Liver (tissue), 9 donors: ENCODE data around the gene CYP11A1. TPM values are rescaled to one million over a fixed set of nuclear protein-coding genes. Genes with fewer than 3 reads are reported as not detected.

ENCODE experiments used
- DNase-seq: peaks from one replicate; pipeline ENCODE4 v3.0.0-alpha.2; 2017; ENCODE audit warnings: low spot score
- H3K27ac ChIP-seq, 2 donors: one replicate each; pipeline ENCODE4 v1.7.0; 2013; ENCODE audit warnings: inconsistent platforms in 2 of 2, low read length in 2 of 2, control low read depth in 1 of 2, low read depth in 1 of 2, mild to moderate bottlenecking in 1 of 2
- H3K27me3 ChIP-seq, 4 donors: one replicate each; pipeline versions ENCODE4 v1.6.1 to v1.7.0; 2013; ENCODE audit warnings: low read length in 3 of 4, inconsistent platforms in 1 of 4, mild to moderate bottlenecking in 1 of 4, moderate library complexity in 1 of 4; ENCODE audit not compliant: control insufficient read depth in 4 of 4, insufficient read depth in 4 of 4
- H3K36me3 ChIP-seq, 4 donors: one replicate each; pipeline versions ENCODE4 v1.6.1 to v1.7.0; 2013; ENCODE audit warnings: low read length in 3 of 4, mild to moderate bottlenecking in 3 of 4, low read depth in 1 of 4, moderate library complexity in 1 of 4; ENCODE audit not compliant: control insufficient read depth in 4 of 4, insufficient read depth in 3 of 4
- H3K4me1 ChIP-seq, 4 donors: one replicate each; pipeline versions ENCODE4 v1.6.1 to v1.7.0; 2013; ENCODE audit warnings: low read length in 3 of 4, mild to moderate bottlenecking in 3 of 4, moderate library complexity in 1 of 4; ENCODE audit not compliant: control insufficient read depth in 4 of 4, insufficient read depth in 4 of 4
- H3K4me3 ChIP-seq, 3 donors: one replicate each; pipeline versions ENCODE4 v1.6.1 to v1.7.0; 2013; ENCODE audit warnings: low read length in 3 of 3, control low read depth in 1 of 3, low read depth in 1 of 3, mild to moderate bottlenecking in 1 of 3
- H3K9ac ChIP-seq, 2 donors: one replicate each; pipeline ENCODE4 v1.7.0; 2013; ENCODE audit warnings: low read length in 2 of 2, mild to moderate bottlenecking in 2 of 2, moderate library complexity in 2 of 2, control low read depth in 1 of 2, low read depth in 1 of 2
- H3K9me3 ChIP-seq, 4 donors: one replicate each; pipeline versions ENCODE4 v1.6.1 to v1.7.0; 2013; ENCODE audit warnings: low read length in 3 of 4; ENCODE audit not compliant: control insufficient read depth in 4 of 4
- EGR1 ChIP-seq, 2 donors: IDR thresholded peaks; 2 replicates each; pipeline ENCODE4 v1.6.1; 2016 to 2018; ENCODE audit warnings: antibody characterized with exemption in 2 of 2, low read depth in 2 of 2
- FOXA1 ChIP-seq: IDR thresholded peaks from 2 replicates; pipeline ENCODE4 v1.6.1; 2016; ENCODE audit warnings: antibody characterized with exemption
- FOXA2 ChIP-seq: IDR thresholded peaks from 2 replicates; pipeline ENCODE4 v1.6.1; 2016; ENCODE audit warnings: antibody characterized with exemption
- GABPA ChIP-seq, 2 donors: IDR thresholded peaks in 1 of 2; conservative IDR thresholded peaks in 1 of 2; 2 replicates each; pipeline ENCODE4 v1.6.1; 2016; ENCODE audit warnings: antibody characterized with exemption in 2 of 2, mild to moderate bottlenecking in 1 of 2, moderate library complexity in 1 of 2
- JUND ChIP-seq, 2 donors: IDR thresholded peaks; 2 replicates each; pipeline ENCODE4 v1.6.1; 2016; ENCODE audit warnings: antibody characterized with exemption in 2 of 2
- NR2F2 ChIP-seq: IDR thresholded peaks from 2 replicates; pipeline ENCODE4 v1.6.1; 2016; ENCODE audit warnings: antibody characterized with exemption
- RAD21 ChIP-seq, 2 donors: IDR thresholded peaks; 2 replicates each; pipeline ENCODE4 v1.6.1; 2016; ENCODE audit warnings: antibody characterized with exemption in 2 of 2, mild to moderate bottlenecking in 2 of 2
- RXRA ChIP-seq, 2 donors: IDR thresholded peaks; 2 replicates each; pipeline ENCODE4 v1.6.1; 2017 to 2018; ENCODE audit warnings: antibody characterized with exemption in 2 of 2, mild to moderate bottlenecking in 1 of 2
- SP1 ChIP-seq: IDR thresholded peaks from 2 replicates; pipeline ENCODE4 v1.6.1; 2018; ENCODE audit warnings: antibody characterized with exemption, mild to moderate bottlenecking
- TAF1 ChIP-seq: conservative IDR thresholded peaks from 2 replicates; pipeline ENCODE4 v1.6.1; 2016; ENCODE audit warnings: antibody characterized with exemption, mild to moderate bottlenecking
- WGBS: extraction: QIAGEN DNeasy Blood & Tissue Kit; methylation state at CpG from one replicate; pipeline ENCODE4 v1.1.7; 2013; 5-methylcytosine and 5-hydroxymethylcytosine counted together
- polyA plus RNA-seq, 2 donors: library from polyadenylated mRNA; stranded (reverse) in 1 of 2; unstranded in 1 of 2; fragments of 200-250 nt in 1 of 2; fragments of >200 nt in 1 of 2; fragmentation: Nextera tagmentation in 1 of 2; extraction: Ambion mirVana in 1 of 2; gene quantifications; one replicate each; pipeline versions ENCODE4 v1.2.1 to v1.2.3, GENCODE V29; 2013 to 2015
- total RNA-seq, 2 donors: library from RNA; depleted of rRNA; stranded (reverse); fragments of >200 nt; gene quantifications; one replicate each; pipeline ENCODE4 v1.2.3, GENCODE V29; 2014
- TF ChIP-seq, protein P1 (sequence below): fragments of 150-350 bp; IDR thresholded peaks from 2 replicates; pipeline ENCODE4 v1.5.1; 2017; ENCODE audit warnings: improper control_type of control experiment, low read depth, low read length; ENCODE audit not compliant: missing input control
- TF ChIP-seq, protein P2 (sequence below): IDR thresholded peaks from 2 replicates; pipeline ENCODE4 v1.6.1; 2016; ENCODE audit warnings: antibody characterized with exemption
- TF ChIP-seq, protein P3 (sequence below): IDR thresholded peaks from 2 replicates; pipeline ENCODE4 v1.6.1; 2016; ENCODE audit warnings: antibody characterized with exemption, mild to moderate bottlenecking
- TF ChIP-seq, protein P4 (sequence below): IDR thresholded peaks from 2 replicates; pipeline ENCODE4 v1.6.1; 2016; ENCODE audit warnings: antibody characterized with exemption
- TF ChIP-seq, protein P5 (sequence below): IDR thresholded peaks from 2 replicates; pipeline ENCODE4 v1.6.1; 2016; ENCODE audit warnings: antibody characterized with exemption
- donor health status: healthy.
- donor health status: healthy.
- donor health status: healthy.
- donor health status: healthy.
- donor health status: healthy.

CYP11A1 gene
- total and polyA plus RNA-seq, 4 donors, result 0.47 to 2.3 (median 1.9) TPM

DNA sequence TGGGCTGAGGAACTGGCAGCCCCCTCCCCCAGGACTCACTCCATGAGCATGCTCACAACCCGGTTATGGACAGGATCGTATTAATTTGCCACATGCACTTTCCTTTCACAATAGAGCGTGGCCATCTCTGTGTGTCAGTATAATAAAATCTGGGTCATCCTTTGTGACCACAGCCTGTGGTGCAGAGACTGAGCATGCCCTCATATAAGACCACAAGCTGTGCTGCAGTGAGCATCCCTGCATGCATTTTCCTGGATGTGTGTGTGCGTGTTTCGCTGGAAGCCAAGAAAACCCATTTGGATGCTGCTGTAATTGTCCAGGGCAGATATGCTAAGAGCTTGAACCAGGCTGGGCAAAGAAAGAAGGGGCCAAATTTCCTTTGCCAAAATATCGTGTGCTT lies 39.7 kb downstream of the CYP11A1 start:
- H3K9ac ChIP-seq, result no peak overlapping the region
- H3K9me3 ChIP-seq, result no peaks in the 10 kb centered on the region
- no peak for TF ChIP-seq JUND (IDR thresholded peaks at IDR 0.05)
- TF ChIP-seq EGR1 (IDR thresholded peaks at IDR 0.05; ENCODE audit: low read depth in 2 of 2), result no peak
- no peak for TF ChIP-seq FOXA2
- TF ChIP-seq, protein P1, sequence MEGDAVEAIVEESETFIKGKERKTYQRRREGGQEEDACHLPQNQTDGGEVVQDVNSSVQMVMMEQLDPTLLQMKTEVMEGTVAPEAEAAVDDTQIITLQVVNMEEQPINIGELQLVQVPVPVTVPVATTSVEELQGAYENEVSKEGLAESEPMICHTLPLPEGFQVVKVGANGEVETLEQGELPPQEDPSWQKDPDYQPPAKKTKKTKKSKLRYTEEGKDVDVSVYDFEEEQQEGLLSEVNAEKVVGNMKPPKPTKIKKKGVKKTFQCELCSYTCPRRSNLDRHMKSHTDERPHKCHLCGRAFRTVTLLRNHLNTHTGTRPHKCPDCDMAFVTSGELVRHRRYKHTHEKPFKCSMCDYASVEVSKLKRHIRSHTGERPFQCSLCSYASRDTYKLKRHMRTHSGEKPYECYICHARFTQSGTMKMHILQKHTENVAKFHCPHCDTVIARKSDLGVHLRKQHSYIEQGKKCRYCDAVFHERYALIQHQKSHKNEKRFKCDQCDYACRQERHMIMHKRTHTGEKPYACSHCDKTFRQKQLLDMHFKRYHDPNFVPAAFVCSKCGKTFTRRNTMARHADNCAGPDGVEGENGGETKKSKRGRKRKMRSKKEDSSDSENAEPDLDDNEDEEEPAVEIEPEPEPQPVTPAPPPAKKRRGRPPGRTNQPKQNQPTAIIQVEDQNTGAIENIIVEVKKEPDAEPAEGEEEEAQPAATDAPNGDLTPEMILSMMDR, result no peak
- TF ChIP-seq NR2F2, result no peak
- TF ChIP-seq GABPA (IDR thresholded peaks at IDR 0.05 in 1 of 2, conservative IDR thresholded peaks at IDR 0.05 in 1 of 2), result no peak
- no peak for TF ChIP-seq SP1
- TF ChIP-seq, protein P2, sequence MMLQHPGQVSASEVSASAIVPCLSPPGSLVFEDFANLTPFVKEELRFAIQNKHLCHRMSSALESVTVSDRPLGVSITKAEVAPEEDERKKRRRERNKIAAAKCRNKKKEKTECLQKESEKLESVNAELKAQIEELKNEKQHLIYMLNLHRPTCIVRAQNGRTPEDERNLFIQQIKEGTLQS, result no peak
- TF ChIP-seq RAD21 (IDR thresholded peaks at IDR 0.05), result no peak
- no peak for TF ChIP-seq RXRA (IDR thresholded peaks at IDR 0.05)
- no peak for TF ChIP-seq FOXA1
- TF ChIP-seq, protein P3, sequence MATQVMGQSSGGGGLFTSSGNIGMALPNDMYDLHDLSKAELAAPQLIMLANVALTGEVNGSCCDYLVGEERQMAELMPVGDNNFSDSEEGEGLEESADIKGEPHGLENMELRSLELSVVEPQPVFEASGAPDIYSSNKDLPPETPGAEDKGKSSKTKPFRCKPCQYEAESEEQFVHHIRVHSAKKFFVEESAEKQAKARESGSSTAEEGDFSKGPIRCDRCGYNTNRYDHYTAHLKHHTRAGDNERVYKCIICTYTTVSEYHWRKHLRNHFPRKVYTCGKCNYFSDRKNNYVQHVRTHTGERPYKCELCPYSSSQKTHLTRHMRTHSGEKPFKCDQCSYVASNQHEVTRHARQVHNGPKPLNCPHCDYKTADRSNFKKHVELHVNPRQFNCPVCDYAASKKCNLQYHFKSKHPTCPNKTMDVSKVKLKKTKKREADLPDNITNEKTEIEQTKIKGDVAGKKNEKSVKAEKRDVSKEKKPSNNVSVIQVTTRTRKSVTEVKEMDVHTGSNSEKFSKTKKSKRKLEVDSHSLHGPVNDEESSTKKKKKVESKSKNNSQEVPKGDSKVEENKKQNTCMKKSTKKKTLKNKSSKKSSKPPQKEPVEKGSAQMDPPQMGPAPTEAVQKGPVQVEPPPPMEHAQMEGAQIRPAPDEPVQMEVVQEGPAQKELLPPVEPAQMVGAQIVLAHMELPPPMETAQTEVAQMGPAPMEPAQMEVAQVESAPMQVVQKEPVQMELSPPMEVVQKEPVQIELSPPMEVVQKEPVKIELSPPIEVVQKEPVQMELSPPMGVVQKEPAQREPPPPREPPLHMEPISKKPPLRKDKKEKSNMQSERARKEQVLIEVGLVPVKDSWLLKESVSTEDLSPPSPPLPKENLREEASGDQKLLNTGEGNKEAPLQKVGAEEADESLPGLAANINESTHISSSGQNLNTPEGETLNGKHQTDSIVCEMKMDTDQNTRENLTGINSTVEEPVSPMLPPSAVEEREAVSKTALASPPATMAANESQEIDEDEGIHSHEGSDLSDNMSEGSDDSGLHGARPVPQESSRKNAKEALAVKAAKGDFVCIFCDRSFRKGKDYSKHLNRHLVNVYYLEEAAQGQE, result no peak
- TF ChIP-seq, protein P4, sequence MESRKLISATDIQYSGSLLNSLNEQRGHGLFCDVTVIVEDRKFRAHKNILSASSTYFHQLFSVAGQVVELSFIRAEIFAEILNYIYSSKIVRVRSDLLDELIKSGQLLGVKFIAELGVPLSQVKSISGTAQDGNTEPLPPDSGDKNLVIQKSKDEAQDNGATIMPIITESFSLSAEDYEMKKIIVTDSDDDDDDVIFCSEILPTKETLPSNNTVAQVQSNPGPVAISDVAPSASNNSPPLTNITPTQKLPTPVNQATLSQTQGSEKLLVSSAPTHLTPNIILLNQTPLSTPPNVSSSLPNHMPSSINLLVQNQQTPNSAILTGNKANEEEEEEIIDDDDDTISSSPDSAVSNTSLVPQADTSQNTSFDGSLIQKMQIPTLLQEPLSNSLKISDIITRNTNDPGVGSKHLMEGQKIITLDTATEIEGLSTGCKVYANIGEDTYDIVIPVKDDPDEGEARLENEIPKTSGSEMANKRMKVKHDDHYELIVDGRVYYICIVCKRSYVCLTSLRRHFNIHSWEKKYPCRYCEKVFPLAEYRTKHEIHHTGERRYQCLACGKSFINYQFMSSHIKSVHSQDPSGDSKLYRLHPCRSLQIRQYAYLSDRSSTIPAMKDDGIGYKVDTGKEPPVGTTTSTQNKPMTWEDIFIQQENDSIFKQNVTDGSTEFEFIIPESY, result no peak
- TF ChIP-seq, protein P5, sequence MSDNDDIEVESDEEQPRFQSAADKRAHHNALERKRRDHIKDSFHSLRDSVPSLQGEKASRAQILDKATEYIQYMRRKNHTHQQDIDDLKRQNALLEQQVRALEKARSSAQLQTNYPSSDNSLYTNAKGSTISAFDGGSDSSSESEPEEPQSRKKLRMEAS, result no peak
- H3K27ac ChIP-seq, result no peak overlapping the region
- DNase-seq, result no peak
- H3K4me1 ChIP-seq, result no peaks in the 10 kb centered on the region
- WGBS, result 87% methylated on average over 6 of the region's 6 CpGs
- no peak overlapping the region for H3K4me3 ChIP-seq
- no peaks in the 10 kb centered on the region for H3K36me3 ChIP-seq
- no peaks in the 10 kb centered on the region for H3K27me3 ChIP-seq

DNA sequence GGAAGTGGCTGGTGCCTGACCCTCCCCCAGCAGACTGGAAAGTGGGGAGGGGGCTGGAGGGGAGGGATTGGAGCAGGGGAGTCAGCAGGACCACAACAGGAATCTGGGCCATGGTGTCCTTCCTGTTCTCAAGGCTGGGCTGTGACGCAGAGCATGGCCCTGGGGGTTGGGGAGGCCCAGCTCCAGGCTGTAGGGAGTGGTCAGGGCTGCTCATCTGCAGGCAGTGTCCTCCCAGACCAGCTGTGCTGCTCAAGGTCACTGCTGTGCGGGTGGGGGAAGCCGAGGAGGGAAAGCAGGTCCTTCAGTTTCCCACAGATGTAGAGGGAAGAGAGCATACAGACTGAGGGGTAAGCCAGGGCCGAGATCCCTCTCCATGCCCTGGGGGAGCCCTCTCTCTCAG lies 40.7 kb downstream of the CYP11A1 start:
- no peak overlapping the region for H3K4me3 ChIP-seq
- H3K27ac ChIP-seq, result no peak overlapping the region
- no peak for DNase-seq
- H3K9me3 ChIP-seq, result no peaks in the 10 kb centered on the region
- H3K36me3 ChIP-seq, result no peaks in the 10 kb centered on the region
- no peak overlapping the region for H3K9ac ChIP-seq
- 64% methylated on average over 4 of the region's 4 CpGs for WGBS
- no peaks in the 10 kb centered on the region for H3K4me1 ChIP-seq
- H3K27me3 ChIP-seq, result no peaks in the 10 kb centered on the region
- TF ChIP-seq, protein P2, result no peak
- no peak for TF ChIP-seq EGR1 (IDR thresholded peaks at IDR 0.05; ENCODE audit: low read depth in 2 of 2)
- no peak for TF ChIP-seq TAF1
- TF ChIP-seq RXRA (IDR thresholded peaks at IDR 0.05), result no peak
- no peak for TF ChIP-seq SP1
- TF ChIP-seq FOXA1, result no peak
- TF ChIP-seq, protein P4, result no peak
- TF ChIP-seq, protein P3, result no peak
- no peak for TF ChIP-seq JUND (IDR thresholded peaks at IDR 0.05)
- TF ChIP-seq, protein P5, result no peak
